Upper lobe of right lung (tissue), 1 donor: Measurements from ENCODE around the gene SLC46A1. TPM values are rescaled to one million over a fixed set of nuclear protein-coding genes. Genes with fewer than 3 reads are reported as not detected.

Experiments used
- ATAC-seq: fragments of 200-7000 bp; cut with Tn5 transposase; one replicate; pipeline ENCODE4 v1.9.1; 2020; ENCODE audit warnings: mild to moderate bottlenecking, moderate library complexity
- DNase-seq: peaks from one replicate; pipeline ENCODE4 v3.0.0-alpha.2; 2020
- H3K27ac ChIP-seq: fragments of 200-600 bp; one replicate; pipeline ENCODE4 v1.8.0; 2022
- H3K27me3 ChIP-seq: fragments of 200-600 bp; one replicate; pipeline ENCODE4 v1.8.0; 2022; ENCODE audit warnings: mild to moderate bottlenecking
- H3K36me3 ChIP-seq: fragments of 200-600 bp; one replicate; pipeline ENCODE4 v1.8.0; 2022
- H3K4me1 ChIP-seq: fragments of 200-600 bp; one replicate; pipeline ENCODE4 v1.8.0; 2022
- H3K4me3 ChIP-seq: fragments of 200-600 bp; one replicate; pipeline ENCODE4 v1.8.0; 2022; ENCODE audit warnings: mild to moderate bottlenecking
- H3K9me3 ChIP-seq: fragments of 200-600 bp; one replicate; pipeline ENCODE4 v1.8.0; 2022
- intact Hi-C: fragments of 100-400 bp; cut with DNase I; formaldehyde crosslinking; loops from one replicate; pipeline ENCODE4 v1.11.0; 2022
- total RNA-seq: library from RNA; stranded (reverse); fragmentation: NEBNext Ultra II Directional; extraction: Animal tissue kit (Norgen Biotek cat#: 25700); gene quantifications from one replicate; pipeline ENCODE4 v1.2.1, GENCODE V29; 2021
- TF ChIP-seq, protein P1 (sequence below): fragments of 200-600 bp; IDR thresholded peaks from one replicate; pipeline ENCODE4 v1.8.0; 2022; ENCODE audit warnings: antibody characterized with exemption
- donor health status: DM: no; HTN: yes; CAD: no; lungs with severe emphysema.

The SLC46A1 gene
- total RNA-seq, 1 donor from 2014 or later = 17.0 TPM

DNA sequence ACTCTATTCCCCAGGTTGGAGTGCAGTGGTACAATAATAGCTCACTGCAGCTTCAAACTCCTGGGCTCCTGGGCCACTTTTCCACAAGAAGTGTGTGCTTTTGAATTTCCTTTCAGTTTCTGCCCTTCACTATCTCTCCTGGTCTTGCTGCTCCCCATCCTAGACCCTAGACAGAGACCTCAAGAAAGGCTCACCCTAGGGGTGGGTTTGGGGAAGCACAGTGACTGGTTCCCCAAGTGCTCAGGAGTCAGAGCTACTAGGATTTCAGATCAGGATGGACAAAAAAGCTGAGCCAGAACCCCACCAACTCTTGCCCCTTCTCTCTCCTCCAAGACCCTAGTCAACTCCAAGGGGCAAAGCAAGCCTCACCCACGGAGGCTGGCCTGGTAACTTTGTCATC lies 39.4 kb downstream of the SLC46A1 start:
- DNase-seq (no peak), ATAC-seq (no peak)
- Histone ChIP-seq H3K27me3 (no peaks in the 10 kb centered on the region), H3K4me1 (peaks cover 13% of the 10 kb centered on the region), H3K36me3 (peaks cover 30% of the 10 kb centered on the region), H3K27ac (no peak overlapping the region), H3K9me3 (no peaks in the 10 kb centered on the region), H3K4me3 (no peak overlapping the region)
- intact Hi-C loops = no loop called here
- TF ChIP-seq, protein P1, sequence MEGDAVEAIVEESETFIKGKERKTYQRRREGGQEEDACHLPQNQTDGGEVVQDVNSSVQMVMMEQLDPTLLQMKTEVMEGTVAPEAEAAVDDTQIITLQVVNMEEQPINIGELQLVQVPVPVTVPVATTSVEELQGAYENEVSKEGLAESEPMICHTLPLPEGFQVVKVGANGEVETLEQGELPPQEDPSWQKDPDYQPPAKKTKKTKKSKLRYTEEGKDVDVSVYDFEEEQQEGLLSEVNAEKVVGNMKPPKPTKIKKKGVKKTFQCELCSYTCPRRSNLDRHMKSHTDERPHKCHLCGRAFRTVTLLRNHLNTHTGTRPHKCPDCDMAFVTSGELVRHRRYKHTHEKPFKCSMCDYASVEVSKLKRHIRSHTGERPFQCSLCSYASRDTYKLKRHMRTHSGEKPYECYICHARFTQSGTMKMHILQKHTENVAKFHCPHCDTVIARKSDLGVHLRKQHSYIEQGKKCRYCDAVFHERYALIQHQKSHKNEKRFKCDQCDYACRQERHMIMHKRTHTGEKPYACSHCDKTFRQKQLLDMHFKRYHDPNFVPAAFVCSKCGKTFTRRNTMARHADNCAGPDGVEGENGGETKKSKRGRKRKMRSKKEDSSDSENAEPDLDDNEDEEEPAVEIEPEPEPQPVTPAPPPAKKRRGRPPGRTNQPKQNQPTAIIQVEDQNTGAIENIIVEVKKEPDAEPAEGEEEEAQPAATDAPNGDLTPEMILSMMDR = peak; percentile 4

DNA sequence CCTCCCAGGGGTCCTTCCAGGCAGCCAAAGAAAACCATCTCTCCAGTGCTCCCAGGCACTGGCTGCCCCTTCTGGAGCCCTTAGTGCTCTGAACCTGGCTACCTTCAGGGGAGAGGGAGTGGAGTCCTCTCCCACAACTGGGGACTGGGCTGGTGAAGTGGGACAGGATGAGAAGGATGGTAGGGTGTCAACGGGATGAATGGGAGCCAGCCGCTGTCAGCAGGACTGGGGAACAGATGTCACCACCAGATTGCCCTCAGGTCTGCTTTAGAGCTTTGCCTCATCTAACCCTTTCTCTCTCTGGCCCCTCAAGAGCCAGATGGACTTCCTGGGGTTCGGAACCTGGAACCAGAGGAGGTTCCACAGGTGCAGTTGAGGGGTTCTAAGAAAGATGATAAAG lies 40.5 kb downstream of the SLC46A1 start:
- no peaks in the 10 kb centered on the region for H3K27me3 ChIP-seq
- no peak for ATAC-seq
- TF ChIP-seq, protein P1 = no peak
- H3K4me3 ChIP-seq = no peak overlapping the region
- H3K4me1 ChIP-seq = peaks cover 6% of the 10 kb centered on the region
- peak; percentile 41 for DNase-seq
- H3K27ac ChIP-seq = no peak overlapping the region
- H3K9me3 ChIP-seq = no peaks in the 10 kb centered on the region
- intact Hi-C loops = no loop called here
- peaks cover 41% of the 10 kb centered on the region for H3K36me3 ChIP-seq

DNA sequence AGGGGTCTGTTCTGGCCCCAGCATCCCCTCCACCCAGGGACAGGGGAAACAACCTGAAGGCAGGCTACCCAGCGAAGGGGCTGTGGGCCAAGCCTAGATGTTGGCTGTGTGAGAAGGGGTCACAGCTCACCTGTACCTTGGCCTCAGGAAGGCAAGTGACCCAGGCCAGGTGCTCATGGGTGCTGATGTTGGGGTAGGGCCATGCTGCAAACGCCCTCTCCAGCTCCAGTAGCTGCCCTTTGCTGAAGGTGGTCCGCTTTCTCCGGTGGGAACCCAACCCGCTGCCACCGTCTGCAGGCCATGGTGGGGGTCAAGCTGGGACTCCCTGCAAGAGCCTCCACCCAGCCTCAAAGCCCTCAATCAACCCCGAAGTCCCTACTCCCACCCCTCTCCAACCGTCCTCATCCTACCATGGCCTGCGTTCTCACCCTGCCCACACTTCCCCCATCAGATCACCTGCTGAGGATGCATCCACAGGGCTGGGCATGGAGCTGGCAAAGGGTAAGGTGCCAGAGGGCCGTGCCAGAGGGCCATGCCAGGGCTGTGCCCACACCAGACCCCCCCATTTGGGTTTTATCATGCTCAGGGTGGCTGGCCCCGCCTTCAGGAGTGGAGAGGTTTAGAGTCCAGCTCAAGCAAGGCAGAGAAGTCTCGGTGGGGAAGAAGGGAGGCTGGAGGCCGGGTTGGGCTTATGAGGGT lies 41.2 kb downstream of the SLC46A1 start, which contains the start of gene SEBOX:
SEBOX (minus strand) TSS at position 535 of the 699 bp plus-strand sequence; CDS start at position 487, 48 bp downstream.
- no peaks in the 10 kb centered on the region for H3K9me3 ChIP-seq
- H3K36me3 ChIP-seq = peaks cover 48% of the 10 kb centered on the region
- no peak for ATAC-seq
- H3K27ac ChIP-seq = no peak within 1 kb of the TSS
- TF ChIP-seq, protein P1 = no peak
- intact Hi-C loops = no loop called here
- H3K4me3 ChIP-seq = no peak within 1 kb of the TSS
- no peaks in the 10 kb centered on the region for H3K4me1 ChIP-seq
- DNase-seq = peak; percentile 54
- no peaks in the 10 kb centered on the region for H3K27me3 ChIP-seq

DNA sequence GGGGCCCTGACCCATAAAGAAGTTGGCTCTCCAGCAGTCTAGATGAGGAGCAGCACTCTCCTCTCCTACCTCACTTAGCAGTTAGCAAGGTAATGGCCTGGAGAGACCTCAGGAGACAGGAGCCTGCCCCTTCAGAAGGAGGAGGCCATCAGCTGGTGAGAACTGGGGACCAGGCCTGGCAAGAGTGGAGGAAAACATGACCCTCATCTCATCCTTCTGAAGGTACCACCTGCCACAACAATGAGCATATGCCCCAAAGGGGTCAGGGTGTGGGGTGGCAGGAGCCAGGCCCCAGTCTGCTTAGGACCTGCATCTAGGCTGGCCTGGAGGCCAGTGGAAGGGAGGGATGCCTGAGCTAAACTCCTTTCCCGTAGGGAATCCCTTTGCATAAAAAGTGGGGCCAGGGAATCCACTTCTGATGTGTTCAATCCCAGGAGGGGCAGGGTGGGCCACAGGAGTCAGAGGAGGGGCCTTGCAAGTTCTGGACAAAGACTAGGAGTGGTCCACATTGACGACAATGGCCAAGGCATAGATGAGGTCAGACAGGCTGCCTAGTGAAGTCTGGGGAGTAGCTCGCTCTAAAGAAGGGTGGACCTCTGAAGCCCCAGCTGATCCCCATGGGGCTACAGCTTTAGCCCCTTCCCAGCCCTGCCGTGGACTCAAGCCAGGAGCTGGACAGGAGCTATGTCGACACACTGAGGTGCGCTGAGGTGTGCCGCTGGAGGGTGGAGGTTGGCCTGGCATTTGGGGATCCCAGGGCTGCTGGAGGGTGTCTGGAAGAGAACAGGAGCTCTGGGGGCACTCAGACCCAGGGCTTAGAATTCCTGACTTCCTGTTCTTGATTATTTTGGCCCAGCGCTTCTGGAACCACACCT lies 42.0 kb downstream of the SLC46A1 start:
- ATAC-seq (no peak), DNase-seq (peak; percentile 58)
- Histone ChIP-seq H3K27ac (no peak overlapping the region), H3K36me3 (peaks cover 56% of the 10 kb centered on the region), H3K4me3 (no peak overlapping the region), H3K27me3 (no peaks in the 10 kb centered on the region), H3K9me3 (no peaks in the 10 kb centered on the region), H3K4me1 (peaks cover under 1% of the 10 kb centered on the region)
- intact Hi-C loops = no loop called here
- TF ChIP-seq, protein P1 = no peak

DNA sequence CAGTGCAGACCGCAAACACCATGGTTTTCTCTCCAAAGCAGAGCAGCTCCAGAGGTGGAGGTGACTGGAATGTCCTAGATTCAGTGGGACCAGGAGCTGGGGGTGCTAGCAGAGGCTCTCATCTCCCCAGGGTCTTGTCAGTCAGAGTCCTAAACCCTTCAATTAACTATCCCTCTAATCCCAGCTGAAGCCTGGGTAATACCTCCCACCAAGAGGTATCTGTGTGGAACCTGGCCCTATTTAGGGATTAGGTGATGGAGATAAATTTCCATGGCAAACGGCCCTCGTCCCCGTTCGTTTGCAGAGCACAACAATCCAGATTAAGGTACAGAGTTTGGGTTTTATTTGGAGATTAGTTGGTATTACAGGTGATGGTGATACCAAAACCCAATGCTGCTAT lies 42.8 kb downstream of the SLC46A1 start:
- H3K27me3 ChIP-seq = no peaks in the 10 kb centered on the region
- peaks cover 58% of the 10 kb centered on the region for H3K36me3 ChIP-seq
- H3K27ac ChIP-seq = no peak overlapping the region
- ATAC-seq (no peak), DNase-seq (no peak)
- no peaks in the 10 kb centered on the region for H3K9me3 ChIP-seq
- H3K4me1 ChIP-seq = peaks cover 8% of the 10 kb centered on the region
- TF ChIP-seq, protein P1 = no peak
- no peak overlapping the region for H3K4me3 ChIP-seq
- intact Hi-C loops = no loop called here
